Adrenal gland (tissue), 12 donors: ENCODE results near the gene GLT8D2. TPM values are rescaled to one million over a fixed set of nuclear protein-coding genes. Genes with fewer than 3 reads are reported as not detected.

Experiments
- DNase-seq, 7 donors: peaks; one replicate each; pipeline ENCODE4 v3.0.0-alpha.2; 2019 to 2020
- H3K27ac ChIP-seq, 5 donors: fragments of 200-600 bp; sonication (generic) in 4 of 5; 1 replicate in 3 of 5; 2 replicates in 2 of 5; pipeline versions ENCODE4 v1.5.1 to v1.8.0; 2016 to 2020; ENCODE audit warnings: mild to moderate bottlenecking in 1 of 5
- H3K27me3 ChIP-seq: fragments of 200-600 bp; 2 replicates; pipeline ENCODE4 v1.8.0; 2021
- H3K36me3 ChIP-seq, 2 donors: fragments of 200-600 bp; replicated peaks in 1 of 2; 1 replicate in 1 of 2; 2 replicates in 1 of 2; pipeline versions ENCODE4 v1.5.1 to v1.8.0; 2018 to 2022
- H3K4me1 ChIP-seq, 2 donors: fragments of 200-600 bp; replicated peaks in 1 of 2; 1 replicate in 1 of 2; 2 replicates in 1 of 2; pipeline versions ENCODE4 v1.5.1 to v1.8.0; 2018 to 2021
- H3K4me3 ChIP-seq, 4 donors: fragments of 200-600 bp; sonication (generic) in 3 of 4; one replicate each; pipeline ENCODE4 v1.5.1; 2016 to 2018
- H3K9me3 ChIP-seq, 3 donors: fragments of 200-600 bp; sonication (generic) in 1 of 3; replicated peaks in 1 of 3; 1 replicate in 2 of 3; 2 replicates in 1 of 3; pipeline versions ENCODE4 v1.5.1 to v1.8.0; 2016 to 2021
- POLR2A ChIP-seq, 2 donors: fragments of 450-650 bp; IDR thresholded peaks; one replicate each; pipeline ENCODE4 v1.6.1; 2017; ENCODE audit warnings: antibody characterized with exemption in 2 of 2, mild to moderate bottlenecking in 2 of 2, moderate library complexity in 1 of 2
- WGBS, 4 donors: extraction: QIAGEN DNeasy Blood & Tissue Kit in 2 of 4; methylation state at CpG; one replicate each; pipeline versions ENCODE4 v1.1.5 to v1.1.7; 2013 to 2017; 5-methylcytosine and 5-hydroxymethylcytosine counted together
- intact Hi-C, 2 donors: fragments of 100-400 bp; cut with DNase I; formaldehyde crosslinking; loops; one replicate each; pipeline versions ENCODE4 v1.14.1 to v1.15.0; 2022 to 2023
- polyA plus RNA-seq, 3 donors: library from polyadenylated mRNA; stranded (reverse); fragments of 200-250 nt in 2 of 3; fragments of 350-450 nt in 1 of 3; fragmentation: Illumina TruSeq in 1 of 3; extraction: RNeasy Lipid Tissue Mini Kit (QIAGEN cat#74804) in 1 of 3; gene quantifications; one replicate each; pipeline ENCODE4 v1.2.3, GENCODE V29; 2013 to 2014
- total RNA-seq, 9 donors: library from RNA; depleted of rRNA in 4 of 9; stranded (reverse); fragments of >200 nt in 4 of 9; fragments of 120-200 nt in 1 of 9; fragmentation: NEBNext Ultra II Directional in 1 of 9; extraction: Animal tissue kit (Norgen Biotek cat#: 25700) in 1 of 9; gene quantifications; one replicate each; pipeline versions ENCODE4 v1.1.0 to v1.2.4, GENCODE V29; 2013 to 2023
- TF ChIP-seq, protein P1 (sequence below), 6 experiments: fragments of 450-650 bp in 4 of 6; fragments of 200-600 bp in 2 of 6; sonication (generic) in 1 of 6; IDR thresholded peaks; 1 replicate in 5 of 6; 2 replicates in 1 of 6; pipeline versions ENCODE4 v1.5.1 to v1.8.0; 2016 to 2021; ENCODE audit warnings: antibody characterized with exemption in 6 of 6, mild to moderate bottlenecking in 2 of 6, moderate library complexity in 1 of 6
- donor health status: healthy with polysubstance abuse.
- donor health status: Bipolar disorder and iron deficiency.
- donor health status: DM: yes; HTN: yes; CAD: no.
- donor health status: DM: no; HTN: no; CAD: no.
- donor health status: DM: no; HTN: no; CAD: no.
- donor health status: DM: yes; HTN: yes; CAD: no.

GLT8D2 gene
- total and polyA plus RNA-seq, 12 donors = 6.3 to 21.2 (median 14.1) TPM

DNA sequence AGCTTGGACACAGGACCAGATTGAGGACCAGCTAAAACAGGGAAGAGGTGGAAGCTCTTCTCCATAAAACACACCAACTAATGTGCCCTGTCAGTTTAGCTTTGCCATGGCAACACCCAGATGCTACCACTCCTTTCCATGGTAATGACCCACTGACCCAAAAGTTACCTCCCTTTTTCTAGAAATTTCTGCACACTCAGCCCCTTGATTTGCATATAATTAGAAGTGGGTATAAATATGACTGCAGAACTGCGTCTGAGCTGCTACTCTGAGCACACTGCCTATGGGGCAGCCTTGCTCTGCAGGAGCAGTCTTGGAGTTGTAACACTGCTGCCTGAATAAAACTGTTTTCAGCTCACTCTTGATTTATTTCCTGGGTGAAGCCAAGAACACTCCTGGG, 87.5 kb downstream of the GLT8D2 start:
- Histone ChIP-seq H3K27me3 (no peaks in the 10 kb centered on the region), H3K27ac (no peak overlapping the region), H3K36me3 (no peaks in the 10 kb centered on the region), H3K9me3 (no peaks in the 10 kb centered on the region), H3K4me1 (peaks cover 20 to 49% of the 10 kb centered on the region in 2 donors), H3K4me3 (no peak overlapping the region)
- 38 to 54% (median 43%) methylated on average over 1 of the region's 1 CpG for WGBS, 4 donors
- TF ChIP-seq, protein P1, sequence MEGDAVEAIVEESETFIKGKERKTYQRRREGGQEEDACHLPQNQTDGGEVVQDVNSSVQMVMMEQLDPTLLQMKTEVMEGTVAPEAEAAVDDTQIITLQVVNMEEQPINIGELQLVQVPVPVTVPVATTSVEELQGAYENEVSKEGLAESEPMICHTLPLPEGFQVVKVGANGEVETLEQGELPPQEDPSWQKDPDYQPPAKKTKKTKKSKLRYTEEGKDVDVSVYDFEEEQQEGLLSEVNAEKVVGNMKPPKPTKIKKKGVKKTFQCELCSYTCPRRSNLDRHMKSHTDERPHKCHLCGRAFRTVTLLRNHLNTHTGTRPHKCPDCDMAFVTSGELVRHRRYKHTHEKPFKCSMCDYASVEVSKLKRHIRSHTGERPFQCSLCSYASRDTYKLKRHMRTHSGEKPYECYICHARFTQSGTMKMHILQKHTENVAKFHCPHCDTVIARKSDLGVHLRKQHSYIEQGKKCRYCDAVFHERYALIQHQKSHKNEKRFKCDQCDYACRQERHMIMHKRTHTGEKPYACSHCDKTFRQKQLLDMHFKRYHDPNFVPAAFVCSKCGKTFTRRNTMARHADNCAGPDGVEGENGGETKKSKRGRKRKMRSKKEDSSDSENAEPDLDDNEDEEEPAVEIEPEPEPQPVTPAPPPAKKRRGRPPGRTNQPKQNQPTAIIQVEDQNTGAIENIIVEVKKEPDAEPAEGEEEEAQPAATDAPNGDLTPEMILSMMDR (IDR thresholded peaks at IDR 0.05) = no peak
- TF ChIP-seq POLR2A (IDR thresholded peaks at IDR 0.05) = no peak
- intact Hi-C loops = no loop called here
- no peak for DNase-seq

DNA sequence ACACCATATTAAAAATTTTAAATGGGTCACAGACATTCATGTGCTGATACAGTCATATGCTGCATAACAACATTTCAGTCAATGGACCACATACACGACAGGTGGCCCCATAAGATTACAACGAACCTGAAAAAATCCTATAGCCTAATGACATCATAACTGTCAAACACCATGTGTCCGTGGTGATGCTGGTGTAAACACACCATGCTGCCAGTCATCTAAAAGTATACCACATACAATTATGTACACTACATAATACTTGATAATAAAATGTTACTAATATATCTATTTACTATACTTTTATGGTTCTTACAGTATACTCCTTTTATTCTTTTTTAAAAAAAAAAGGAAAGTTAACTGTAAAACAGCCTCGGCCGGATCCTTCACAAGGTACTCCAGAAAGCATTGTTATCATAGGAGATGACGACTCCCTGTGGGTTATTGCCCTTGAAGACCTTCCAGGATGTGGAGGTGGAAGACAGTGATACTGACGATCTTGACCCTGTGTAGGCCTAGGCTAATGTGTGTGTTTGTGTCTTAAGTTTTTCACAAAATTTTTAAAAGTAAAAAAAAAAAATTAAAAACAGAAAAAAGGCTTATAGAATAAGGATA, 89.3 kb downstream of the GLT8D2 start:
- Histone ChIP-seq H3K36me3 (no peaks in the 10 kb centered on the region), H3K4me3 (no peak overlapping the region), H3K27ac (no peak overlapping the region), H3K27me3 (no peaks in the 10 kb centered on the region), H3K4me1 (peaks cover 23 to 47% of the 10 kb centered on the region in 2 donors), H3K9me3 (no peaks in the 10 kb centered on the region)
- WGBS, 4 donors = 47 to 55% (median 49%) methylated on average over 7 of the region's 7 CpGs
- no peak for TF ChIP-seq POLR2A (IDR thresholded peaks at IDR 0.05)
- TF ChIP-seq, protein P1 (IDR thresholded peaks at IDR 0.05) = no peak
- DNase-seq = no peak
- intact Hi-C loops = no loop called here

DNA sequence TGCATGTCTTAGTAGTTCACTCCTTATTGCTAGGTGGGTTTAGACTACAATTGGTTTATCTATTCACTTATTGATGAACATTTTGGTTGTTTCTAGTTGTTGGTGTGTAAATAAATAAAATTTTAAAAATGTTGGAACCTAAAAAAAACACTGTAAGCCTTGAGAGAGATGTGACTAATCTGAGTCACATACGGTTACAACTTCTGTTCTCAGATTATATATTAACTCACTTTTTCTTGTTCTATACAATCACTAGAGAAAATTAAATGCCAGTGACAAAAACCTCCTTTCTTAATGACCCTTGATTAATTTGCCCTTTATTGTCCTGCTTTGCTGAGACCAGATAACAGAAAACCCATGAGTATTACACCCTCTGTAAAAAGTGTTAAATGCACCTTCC, 91.4 kb downstream of the GLT8D2 start:
- Histone ChIP-seq H3K4me3 (no peak overlapping the region), H3K9me3 (no peaks in the 10 kb centered on the region), H3K36me3 (peaks cover 0 to under 1% of the 10 kb centered on the region in 2 donors), H3K27me3 (no peaks in the 10 kb centered on the region), H3K27ac (no peak overlapping the region), H3K4me1 (peaks cover 17 to 42% of the 10 kb centered on the region in 2 donors)
- DNase-seq = no peak
- no peak for TF ChIP-seq POLR2A (IDR thresholded peaks at IDR 0.05)
- TF ChIP-seq, protein P1 (IDR thresholded peaks at IDR 0.05) = no peak
- 34 to 60% (median 49%) methylated on average over 1 of the region's 1 CpG for WGBS, 4 donors
- intact Hi-C loops = no loop called here

DNA sequence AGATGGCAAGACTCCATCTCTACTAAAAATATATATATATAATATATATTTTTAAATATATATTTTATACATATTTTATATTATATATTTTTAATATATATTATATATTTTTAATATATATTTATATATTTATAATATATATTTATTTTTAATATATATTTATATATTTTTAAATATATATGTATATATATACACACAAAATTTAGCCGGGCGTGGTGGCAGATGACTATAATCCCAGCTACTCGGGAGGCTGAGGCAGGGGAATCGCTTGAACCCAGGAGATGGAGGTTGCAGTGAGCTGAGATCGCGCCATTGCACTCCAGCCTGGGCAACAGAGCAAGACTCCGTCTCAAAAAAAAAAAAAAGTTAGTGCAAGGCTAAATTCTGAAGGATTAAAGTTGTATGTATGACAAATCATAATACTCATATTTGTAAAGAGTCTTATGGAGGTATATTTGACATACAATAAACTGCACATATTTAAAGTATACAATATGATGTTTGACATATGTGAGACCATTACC, 92.1 kb downstream of the GLT8D2 start:
- no peak for DNase-seq
- Histone ChIP-seq H3K4me3 (no peak overlapping the region), H3K4me1 (peaks cover 17 to 39% of the 10 kb centered on the region in 2 donors), H3K9me3 (no peaks in the 10 kb centered on the region), H3K27ac (peak overlapping the region; percentile 74 to 93 (median 91)), H3K36me3 (peaks cover 0 to 8% of the 10 kb centered on the region in 2 donors), H3K27me3 (no peaks in the 10 kb centered on the region)
- intact Hi-C loops = no loop called here
- no peak for TF ChIP-seq POLR2A (IDR thresholded peaks at IDR 0.05)
- TF ChIP-seq, protein P1 (IDR thresholded peaks at IDR 0.05) = no peak
- WGBS, 4 donors = 86 to 95% (median 92%) methylated on average over 7 of the region's 7 CpGs
